Breast epithelium (tissue), 4 donors: ENCODE data around the gene HOXC10. TPM values are rescaled to one million over a fixed set of nuclear protein-coding genes. Genes with fewer than 3 reads are reported as not detected.

Experiments used
- DNase-seq, 2 donors: peaks; one replicate each; pipeline ENCODE4 v3.0.0-alpha.2; 2019; ENCODE audit warnings: low spot score in 2 of 2
- H3K27ac ChIP-seq, 2 donors: fragments of 200-600 bp; sonication (generic) in 1 of 2; one replicate each; pipeline ENCODE4 v1.5.1; 2016 to 2019; ENCODE audit warnings: mild to moderate bottlenecking in 1 of 2
- H3K27me3 ChIP-seq, 2 donors: fragments of 200-600 bp; sonication (generic) in 1 of 2; one replicate each; pipeline versions ENCODE4 v1.5.1 to v1.6.0; 2017 to 2019; ENCODE audit warnings: control low read depth in 1 of 2, mild to moderate bottlenecking in 1 of 2
- H3K36me3 ChIP-seq: fragments of 200-600 bp; one replicate; pipeline ENCODE4 v1.5.1; 2019
- H3K4me1 ChIP-seq, 2 donors: fragments of 200-600 bp; sonication (generic); one replicate each; pipeline ENCODE4 v1.5.1; 2016 to 2019; ENCODE audit warnings: control low read depth in 1 of 2
- H3K4me3 ChIP-seq, 3 donors: fragments of 200-600 bp; sonication (generic); 1 replicate in 2 of 3; 2 replicates in 1 of 3; pipeline ENCODE4 v1.5.1; 2016 to 2019; ENCODE audit warnings: mild to moderate bottlenecking in 3 of 3, moderate library complexity in 2 of 3
- H3K9me3 ChIP-seq, 2 donors: fragments of 200-600 bp; sonication (generic) in 1 of 2; one replicate each; pipeline ENCODE4 v1.5.1; 2016 to 2019; ENCODE audit warnings: control low read depth in 1 of 2
- POLR2A ChIP-seq: fragments of 450-650 bp; IDR thresholded peaks from one replicate; pipeline ENCODE4 v1.6.1; 2016; ENCODE audit warnings: antibody characterized with exemption, mild to moderate bottlenecking, moderate library complexity
- POLR2AphosphoS5 ChIP-seq, 3 donors: sonication (generic); formaldehyde crosslinking; IDR thresholded peaks; one replicate each; pipeline ENCODE4 v1.6.1; 2017; ENCODE audit warnings: antibody characterized with exemption in 3 of 3
- intact Hi-C: fragments of 100-400 bp; cut with DNase I; formaldehyde crosslinking; loops from one replicate; pipeline ENCODE4 v1.15.1; 2023; ENCODE audit warnings: low total_unique reads
- total RNA-seq, 3 donors: library from RNA; depleted of rRNA; stranded (reverse); fragments of >200 nt; gene quantifications; one replicate each; pipeline ENCODE4 v1.1.0, GENCODE V29; 2016
- TF ChIP-seq, protein P1 (sequence below), 3 donors: fragments of 450-650 bp; IDR thresholded peaks; one replicate each; pipeline ENCODE4 v1.5.1; 2016 to 2017; ENCODE audit warnings: antibody characterized with exemption in 3 of 3, mild to moderate bottlenecking in 3 of 3, moderate library complexity in 3 of 3

The HOXC10 gene
- total RNA-seq, 3 donors from 2014 or later: 2.0 to 10.9 (median 4.3) TPM

DNA sequence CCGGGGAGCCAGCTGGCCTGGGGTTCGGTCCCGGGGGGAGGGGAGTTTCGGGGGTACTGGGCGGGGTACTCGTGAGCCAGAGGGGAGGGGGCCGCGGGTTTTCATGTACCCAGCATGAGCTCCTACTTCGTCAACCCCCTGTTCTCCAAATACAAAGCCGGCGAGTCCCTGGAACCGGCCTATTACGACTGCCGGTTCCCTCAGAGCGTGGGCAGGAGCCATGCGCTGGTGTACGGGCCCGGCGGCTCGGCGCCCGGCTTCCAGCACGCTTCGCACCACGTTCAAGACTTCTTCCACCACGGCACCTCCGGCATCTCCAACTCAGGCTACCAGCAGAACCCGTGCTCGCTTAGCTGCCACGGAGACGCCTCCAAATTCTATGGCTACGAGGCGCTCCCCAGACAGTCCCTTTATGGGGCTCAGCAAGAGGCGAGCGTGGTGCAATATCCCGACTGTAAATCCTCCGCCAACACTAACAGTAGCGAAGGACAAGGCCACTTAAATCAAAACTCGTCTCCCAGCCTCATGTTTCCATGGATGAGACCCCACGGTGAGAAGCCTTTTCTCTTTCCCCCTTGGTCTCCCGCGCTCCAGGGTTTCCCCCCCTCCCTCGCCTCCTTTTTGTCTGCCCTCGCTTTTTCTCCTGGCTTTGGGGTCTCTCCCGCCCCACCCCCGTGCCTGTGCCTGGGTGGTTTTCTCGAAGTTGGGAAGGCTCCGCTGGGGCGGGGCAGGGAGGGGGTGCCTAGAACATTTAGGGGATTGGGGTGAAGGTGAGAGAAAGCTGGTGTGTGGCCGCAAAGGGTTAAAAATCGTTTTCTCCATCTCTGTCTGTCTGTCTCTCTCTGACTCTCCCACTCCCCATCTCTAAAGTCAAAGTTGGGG, 24.5 kb downstream of the HOXC10 start:
- no peaks in the 10 kb centered on the region for H3K9me3 ChIP-seq
- intact Hi-C loops: loop anchor here (10.0 kb wide), 2 partner anchors 195 to 1955 kb away; partner anchors contain the start of genes CDK2 and PMEL
- no peak for DNase-seq
- H3K27me3 ChIP-seq: peaks cover 0 to 2% of the 10 kb centered on the region in 2 donors
- peaks cover 0 to 7% of the 10 kb centered on the region in 2 donors for H3K4me1 ChIP-seq
- H3K36me3 ChIP-seq: no peaks in the 10 kb centered on the region
- peak overlapping the region; percentile 50 to 85 for H3K27ac ChIP-seq
- peak overlapping the region; percentile 53 to 71 (median 55) for H3K4me3 ChIP-seq
- no peak for TF ChIP-seq POLR2A
- TF ChIP-seq, protein P1, sequence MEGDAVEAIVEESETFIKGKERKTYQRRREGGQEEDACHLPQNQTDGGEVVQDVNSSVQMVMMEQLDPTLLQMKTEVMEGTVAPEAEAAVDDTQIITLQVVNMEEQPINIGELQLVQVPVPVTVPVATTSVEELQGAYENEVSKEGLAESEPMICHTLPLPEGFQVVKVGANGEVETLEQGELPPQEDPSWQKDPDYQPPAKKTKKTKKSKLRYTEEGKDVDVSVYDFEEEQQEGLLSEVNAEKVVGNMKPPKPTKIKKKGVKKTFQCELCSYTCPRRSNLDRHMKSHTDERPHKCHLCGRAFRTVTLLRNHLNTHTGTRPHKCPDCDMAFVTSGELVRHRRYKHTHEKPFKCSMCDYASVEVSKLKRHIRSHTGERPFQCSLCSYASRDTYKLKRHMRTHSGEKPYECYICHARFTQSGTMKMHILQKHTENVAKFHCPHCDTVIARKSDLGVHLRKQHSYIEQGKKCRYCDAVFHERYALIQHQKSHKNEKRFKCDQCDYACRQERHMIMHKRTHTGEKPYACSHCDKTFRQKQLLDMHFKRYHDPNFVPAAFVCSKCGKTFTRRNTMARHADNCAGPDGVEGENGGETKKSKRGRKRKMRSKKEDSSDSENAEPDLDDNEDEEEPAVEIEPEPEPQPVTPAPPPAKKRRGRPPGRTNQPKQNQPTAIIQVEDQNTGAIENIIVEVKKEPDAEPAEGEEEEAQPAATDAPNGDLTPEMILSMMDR (IDR thresholded peaks at IDR 0.05): no peak
- no peak for TF ChIP-seq POLR2AphosphoS5 (IDR thresholded peaks at IDR 0.05)

DNA sequence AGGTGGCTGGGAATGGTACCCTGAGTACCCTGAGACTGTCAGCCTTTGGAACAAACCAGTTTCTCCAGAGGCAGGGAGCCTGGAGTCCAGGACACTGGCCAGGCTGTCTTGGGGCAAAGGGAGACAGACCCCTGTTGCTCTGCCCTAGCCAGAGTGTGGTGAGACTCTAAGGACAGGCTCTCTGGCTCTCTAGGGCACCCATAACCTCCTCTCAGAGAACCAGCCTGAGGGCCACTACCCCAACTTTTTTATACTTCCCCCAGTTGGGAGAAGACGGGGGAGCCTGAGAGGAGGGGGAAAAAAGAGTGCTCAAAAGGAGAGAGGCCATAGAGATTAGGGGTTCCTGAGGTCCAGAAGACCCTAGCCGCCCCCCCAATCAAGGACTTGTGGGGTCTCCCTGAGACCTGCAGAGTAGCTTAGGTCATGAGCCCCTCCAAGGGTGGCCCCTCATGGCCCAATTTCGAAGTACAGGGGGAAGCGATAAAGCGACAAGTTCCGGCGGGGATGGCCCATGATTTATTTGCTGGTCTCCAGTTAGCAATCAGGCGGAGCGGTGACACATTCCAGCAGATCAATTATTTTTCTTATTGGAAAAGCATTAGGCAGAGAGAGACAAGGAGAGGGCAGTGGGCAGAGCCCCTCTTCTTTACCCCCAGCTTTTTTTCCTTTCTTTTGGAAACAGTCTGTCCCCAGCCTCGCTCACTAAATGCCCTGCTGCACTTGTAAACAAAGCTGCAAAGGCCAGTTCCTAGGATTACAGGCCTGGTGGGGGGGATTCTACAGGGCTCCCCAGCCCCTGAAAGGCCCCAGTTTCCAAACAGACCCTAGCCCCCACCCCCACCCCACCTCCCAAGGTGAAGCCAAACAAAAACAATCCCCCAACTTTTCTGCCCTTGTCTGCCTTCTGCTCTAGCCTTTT, 25.4 kb downstream of the HOXC10 start:
- Histone ChIP-seq H3K27ac (peak overlapping the region; percentile 1 to 85), H3K4me1 (peaks cover 0 to 7% of the 10 kb centered on the region in 2 donors), H3K27me3 (no peaks in the 10 kb centered on the region), H3K9me3 (no peaks in the 10 kb centered on the region), H3K36me3 (no peaks in the 10 kb centered on the region), H3K4me3 (peak overlapping the region; percentile 53 to 71 (median 55))
- DNase-seq: no peak
- intact Hi-C loops: no loop called here
- TF ChIP-seq POLR2A (no peak), POLR2AphosphoS5 (IDR thresholded peaks at IDR 0.05) (no peak)
- TF ChIP-seq, protein P1 (IDR thresholded peaks at IDR 0.05): no peak

DNA sequence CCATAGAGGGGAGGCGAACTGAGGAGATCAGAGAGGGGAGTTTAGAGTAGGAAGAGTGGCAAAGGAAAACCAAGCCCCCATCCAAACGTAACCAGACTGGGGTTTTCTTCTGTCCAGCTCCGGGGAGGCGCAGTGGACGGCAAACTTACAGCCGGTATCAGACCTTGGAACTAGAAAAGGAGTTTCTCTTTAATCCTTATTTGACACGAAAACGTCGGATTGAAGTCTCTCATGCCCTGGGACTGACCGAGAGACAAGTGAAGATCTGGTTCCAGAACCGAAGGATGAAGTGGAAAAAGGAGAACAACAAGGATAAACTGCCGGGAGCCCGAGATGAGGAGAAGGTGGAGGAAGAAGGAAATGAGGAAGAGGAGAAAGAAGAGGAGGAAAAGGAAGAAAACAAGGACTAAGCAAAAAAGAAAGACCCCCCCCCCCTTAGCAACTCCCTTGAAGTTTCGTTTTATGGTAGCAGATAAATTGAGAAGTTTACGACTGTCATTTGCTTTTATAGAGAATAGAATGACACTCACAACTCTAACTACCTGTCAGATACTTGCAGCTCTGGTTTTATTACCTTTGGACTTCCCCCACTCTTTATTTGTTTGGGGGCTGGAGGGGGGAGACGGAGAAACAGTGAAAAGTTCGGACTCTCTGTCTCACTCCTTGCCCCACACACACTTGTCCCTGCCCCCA, 26.2 kb downstream of the HOXC10 start:
- Histone ChIP-seq H3K4me3 (peak overlapping the region; percentile 53 to 71 (median 55)), H3K27ac (peak overlapping the region; percentile 48 to 85), H3K9me3 (no peaks in the 10 kb centered on the region), H3K36me3 (no peaks in the 10 kb centered on the region), H3K4me1 (peaks cover 0 to 7% of the 10 kb centered on the region in 2 donors), H3K27me3 (no peaks in the 10 kb centered on the region)
- TF ChIP-seq POLR2AphosphoS5 (IDR thresholded peaks at IDR 0.05) (no peak), POLR2A (no peak)
- TF ChIP-seq, protein P1 (IDR thresholded peaks at IDR 0.05): no peak
- intact Hi-C loops: no loop called here
- no peak for DNase-seq

DNA sequence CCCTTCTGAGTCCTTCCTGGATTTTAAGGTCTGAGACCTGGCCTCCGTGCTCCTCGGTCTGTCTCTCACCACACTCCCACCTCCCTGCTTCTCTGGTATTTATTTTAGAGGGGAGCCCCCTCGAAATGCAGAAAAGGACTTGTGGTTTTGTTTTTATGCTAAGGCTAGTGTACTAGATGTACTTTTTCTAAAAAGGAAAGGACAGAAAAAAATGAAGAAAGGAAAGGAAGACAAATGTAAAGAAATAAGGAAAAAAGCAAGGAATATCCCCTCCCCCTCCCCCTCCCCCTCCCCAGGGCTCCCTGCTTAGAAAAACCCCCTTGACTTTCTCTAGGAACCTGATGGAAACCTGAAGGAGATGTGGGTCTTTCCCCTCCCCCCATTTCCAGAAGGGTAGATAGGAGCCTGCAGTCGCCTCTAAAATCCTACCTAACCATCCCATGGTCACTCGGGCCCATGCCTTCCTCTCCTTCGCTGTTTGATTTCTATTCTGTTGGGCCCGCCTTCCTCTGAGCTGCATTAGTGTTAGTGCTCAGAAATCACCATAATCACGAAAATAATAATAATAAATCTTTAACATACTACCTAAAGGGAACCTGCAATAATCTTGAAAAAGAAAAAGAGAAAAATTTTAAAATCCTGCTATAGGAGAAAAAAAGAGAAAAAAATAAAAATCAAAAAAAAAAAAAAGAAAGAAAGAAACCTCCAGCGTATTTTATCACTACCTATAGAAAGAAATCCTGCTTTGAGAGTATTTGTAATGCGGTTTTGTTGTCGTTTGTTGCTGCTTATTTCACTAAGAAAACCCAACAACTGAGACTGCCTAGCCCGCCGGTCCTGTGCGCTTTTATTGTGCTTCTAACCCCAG, 27.0 kb downstream of the HOXC10 start:
- intact Hi-C loops: no loop called here
- no peak for TF ChIP-seq POLR2A
- TF ChIP-seq, protein P1 (IDR thresholded peaks at IDR 0.05): no peak
- TF ChIP-seq POLR2AphosphoS5 (IDR thresholded peaks at IDR 0.05): no peak
- Histone ChIP-seq H3K27ac (peak overlapping the region; percentile 30 to 48), H3K36me3 (no peaks in the 10 kb centered on the region), H3K4me1 (peaks cover 0 to 7% of the 10 kb centered on the region in 2 donors), H3K9me3 (no peaks in the 10 kb centered on the region), H3K4me3 (peak overlapping the region in 1 of 3 donors; percentile 53), H3K27me3 (no peaks in the 10 kb centered on the region)
- DNase-seq: no peak
